K562 (cell line): ENCODE measurements around the gene ZBTB24.

Experiments used
- BRCA1 ChIP-seq, 2 experiments: fragments of 450-650 bp in 1 of 2; sonication (generic) in 1 of 2; formaldehyde crosslinking in 1 of 2; IDR thresholded peaks; 2 replicates each; pipeline versions ENCODE4 v1.5.0 to v1.6.1; 2017 to 2020; ENCODE audit warnings: mild to moderate bottlenecking in 1 of 2, missing genetic modification reagents in 1 of 2
- CBX1 ChIP-seq: sonication (generic); IDR thresholded peaks from 2 replicates; pipeline ENCODE4 v1.6.1; 2016; ENCODE audit warnings: antibody characterized with exemption, low read depth, mild to moderate bottlenecking
- DACH1 ChIP-seq: fragments of 450-650 bp; IDR thresholded peaks from 2 replicates; pipeline ENCODE4 v1.6.1; 2018; ENCODE audit not compliant: partially characterized antibody
- EZH2 ChIP-seq: IDR thresholded peaks from 2 replicates; pipeline ENCODE4 v1.6.1; 2012; ENCODE audit warnings: low read depth, mild to moderate bottlenecking, inconsistent platforms, low read length, borderline replicate concordance
- HDGF ChIP-seq: fragments of 450-650 bp; IDR thresholded peaks from 2 replicates; pipeline ENCODE4 v1.6.1; 2016
- KLF6 ChIP-seq: fragments of 250-450 bp; sonication (Bioruptor Pico); IDR thresholded peaks from 2 replicates; pipeline ENCODE4 v1.4.0; 2020; ENCODE audit warnings: mild to moderate bottlenecking, moderate library complexity, borderline replicate concordance
- POLR2A ChIP-seq: fragments of 450-650 bp; conservative IDR thresholded peaks from 2 replicates; pipeline ENCODE4 v1.6.1; 2016
- RCOR1 ChIP-seq, 2 experiments: IDR thresholded peaks; 2 replicates each; pipeline ENCODE4 v1.6.1; 2012; ENCODE audit warnings: low read depth in 2 of 2, low read length in 2 of 2, borderline replicate concordance in 1 of 2, improper control_type of control experiment in 1 of 2
- YY1 ChIP-seq, 3 experiments: IDR thresholded peaks; 2 replicates each; pipeline ENCODE4 v1.6.1; 2011; ENCODE audit warnings: low read length in 2 of 3, mild to moderate bottlenecking in 2 of 3, moderate library complexity in 2 of 3, borderline replicate concordance in 1 of 3, control low read depth in 1 of 3, low read depth in 1 of 3; ENCODE audit not compliant: insufficient read depth in 3 of 3, insufficient replicate concordance in 2 of 3, control insufficient read depth in 1 of 3, insufficient read length in 1 of 3; ENCODE audit errors: extremely low read depth in 1 of 3
- ZNF639 ChIP-seq, 2 experiments: fragments of 200-800 bp in 1 of 2; sonication (Bioruptor generic) in 1 of 2; sonication (generic) in 1 of 2; formaldehyde crosslinking in 1 of 2; IDR thresholded peaks in 1 of 2; conservative IDR thresholded peaks in 1 of 2; 2 replicates each; pipeline versions ENCODE4 v1.5.0 to v1.6.1; 2016 to 2020; ENCODE audit warnings: missing compliant biosample characterization in 1 of 2, missing genetic modification characterization in 1 of 2, missing genetic modification reagents in 1 of 2

- TF ChIP-seq DACH1 = no peak
- TF ChIP-seq KLF6 (CRISPR knock-in tag) = no peak
- no peak for TF ChIP-seq HDGF
- no peak for TF ChIP-seq EZH2
- TF ChIP-seq RCOR1 (IDR thresholded peaks at IDR 0.05; ENCODE audit: borderline replicate concordance in 1 of 2, low read depth in 2 of 2, low read length in 2 of 2) = no peak
- no peak for TF ChIP-seq YY1 (IDR thresholded peaks at IDR 0.05; ENCODE audit: borderline replicate concordance in 1 of 3, control insufficient read depth in 1 of 3, extremely low read depth in 1 of 3, insufficient read depth in 3 of 3, insufficient read length in 1 of 3, insufficient replicate concordance in 2 of 3, low read depth in 1 of 3, low read length in 2 of 3)
- no peak for TF ChIP-seq POLR2A
- no peak for TF ChIP-seq CBX1
- no peak; a peak in 1 of 4 replicates for TF ChIP-seq ZNF639 (CRISPR knock-in tag; conservative IDR thresholded peaks at IDR 0.05 in 1 of 2, IDR thresholded peaks at IDR 0.05 in 1 of 2)
- no peak for TF ChIP-seq BRCA1 (IDR thresholded peaks at IDR 0.05)
- no peak for TF ChIP-seq BRCA1 (CRISPR knock-in tag; IDR thresholded peaks at IDR 0.05)
Measured at GRCh38 chr6:109456111-109456583, 26.9 kb downstream of the ZBTB24 start.
